ENCODE data around the gene ADM2.
A peak's percentile ranks its signal among the peaks of the same experiment; 100 is the strongest.

ADM2 gene

DNA sequence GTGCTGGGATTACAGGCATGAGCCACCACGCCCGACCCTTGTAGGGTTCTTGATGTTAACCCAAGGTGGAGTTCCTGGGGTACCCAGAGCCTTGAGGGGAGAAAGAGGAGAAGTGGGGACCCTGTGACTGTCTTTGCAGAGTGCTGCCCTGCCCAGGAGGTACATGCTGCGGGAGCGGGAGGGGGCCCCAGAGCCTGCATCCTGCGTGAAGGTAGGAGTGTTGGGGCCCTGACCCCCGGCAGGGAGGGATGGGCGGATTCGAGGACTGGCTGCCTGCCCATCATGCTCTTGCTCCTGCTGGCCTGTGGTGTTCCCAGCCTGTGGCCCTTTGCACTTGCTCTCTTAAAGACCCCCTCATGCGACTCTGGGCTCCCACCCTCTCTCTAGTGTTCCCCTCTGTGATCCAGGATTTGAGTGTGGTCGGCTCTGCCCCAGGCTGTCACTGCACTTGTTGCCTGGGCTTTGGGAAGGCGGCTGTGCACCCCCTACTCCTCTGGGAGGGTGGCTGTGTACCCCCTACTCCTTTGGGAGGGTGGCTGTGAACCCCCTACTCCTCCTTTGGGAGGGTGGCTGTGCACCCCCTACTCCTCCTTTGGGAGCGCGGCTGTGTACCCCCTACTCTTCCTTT is 39.6 kb downstream of the ADM2 start:
- TF ChIP-seq, protein P1, sequence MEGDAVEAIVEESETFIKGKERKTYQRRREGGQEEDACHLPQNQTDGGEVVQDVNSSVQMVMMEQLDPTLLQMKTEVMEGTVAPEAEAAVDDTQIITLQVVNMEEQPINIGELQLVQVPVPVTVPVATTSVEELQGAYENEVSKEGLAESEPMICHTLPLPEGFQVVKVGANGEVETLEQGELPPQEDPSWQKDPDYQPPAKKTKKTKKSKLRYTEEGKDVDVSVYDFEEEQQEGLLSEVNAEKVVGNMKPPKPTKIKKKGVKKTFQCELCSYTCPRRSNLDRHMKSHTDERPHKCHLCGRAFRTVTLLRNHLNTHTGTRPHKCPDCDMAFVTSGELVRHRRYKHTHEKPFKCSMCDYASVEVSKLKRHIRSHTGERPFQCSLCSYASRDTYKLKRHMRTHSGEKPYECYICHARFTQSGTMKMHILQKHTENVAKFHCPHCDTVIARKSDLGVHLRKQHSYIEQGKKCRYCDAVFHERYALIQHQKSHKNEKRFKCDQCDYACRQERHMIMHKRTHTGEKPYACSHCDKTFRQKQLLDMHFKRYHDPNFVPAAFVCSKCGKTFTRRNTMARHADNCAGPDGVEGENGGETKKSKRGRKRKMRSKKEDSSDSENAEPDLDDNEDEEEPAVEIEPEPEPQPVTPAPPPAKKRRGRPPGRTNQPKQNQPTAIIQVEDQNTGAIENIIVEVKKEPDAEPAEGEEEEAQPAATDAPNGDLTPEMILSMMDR (conservative IDR thresholded peaks at IDR 0.05): no peak
- no peak overlapping the region for H3K27ac ChIP-seq

DNA sequence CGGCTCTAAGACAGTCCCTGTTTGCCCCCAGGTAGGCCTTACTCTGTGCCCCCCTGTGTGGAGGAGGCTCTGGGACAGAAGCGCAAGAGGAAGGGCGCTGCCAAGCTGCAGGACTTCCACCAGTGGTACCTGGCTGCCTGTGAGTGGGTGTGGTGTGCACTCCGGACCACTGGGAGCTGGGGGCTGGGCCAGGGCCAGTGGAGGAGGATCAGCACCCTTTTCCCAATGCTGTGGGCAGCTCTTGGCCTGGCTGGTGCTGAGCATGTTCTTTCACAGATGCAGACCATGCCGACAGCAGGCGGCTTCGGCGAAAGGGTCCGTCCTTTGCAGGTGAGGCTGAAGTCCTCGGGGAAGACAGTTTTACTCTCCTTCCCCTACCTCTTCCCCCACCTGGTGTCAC is 40.4 kb downstream of the ADM2 start:
- TF ChIP-seq, protein P1 (conservative IDR thresholded peaks at IDR 0.05): no peak
- H3K27ac ChIP-seq: no peak overlapping the region

DNA sequence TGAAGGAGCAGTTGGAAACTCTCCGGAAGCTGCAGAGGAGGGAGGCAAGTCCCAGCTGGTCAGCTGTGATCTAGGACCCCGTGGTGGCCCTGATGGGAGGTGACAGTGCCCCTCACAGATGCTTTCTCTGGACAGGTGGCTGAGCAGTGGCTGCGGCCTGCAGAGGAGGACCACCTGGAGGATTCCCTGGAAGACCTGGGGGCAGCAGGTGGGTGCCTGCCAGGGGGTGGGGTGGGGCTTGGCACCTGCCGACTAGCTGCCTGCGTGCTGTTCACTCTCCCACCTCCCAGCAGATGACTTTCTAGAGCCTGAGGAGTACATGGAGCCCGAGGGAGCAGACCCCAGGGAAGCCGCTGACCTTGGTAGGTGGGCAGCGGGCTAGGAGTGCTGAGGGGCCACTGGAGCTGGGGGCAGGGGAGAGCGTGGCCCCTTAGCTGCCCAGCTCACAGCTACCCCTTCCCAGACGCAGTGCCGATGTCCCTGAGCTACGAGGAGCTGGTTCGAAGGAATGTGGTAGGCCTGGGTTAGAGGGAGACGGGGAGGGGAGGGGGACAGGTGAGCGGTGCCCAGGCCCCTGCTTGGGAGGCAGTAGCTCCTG is 41.0 kb downstream of the ADM2 start:
- H3K27ac ChIP-seq: no peak overlapping the region
- TF ChIP-seq, protein P1 (conservative IDR thresholded peaks at IDR 0.05): no peak

DNA sequence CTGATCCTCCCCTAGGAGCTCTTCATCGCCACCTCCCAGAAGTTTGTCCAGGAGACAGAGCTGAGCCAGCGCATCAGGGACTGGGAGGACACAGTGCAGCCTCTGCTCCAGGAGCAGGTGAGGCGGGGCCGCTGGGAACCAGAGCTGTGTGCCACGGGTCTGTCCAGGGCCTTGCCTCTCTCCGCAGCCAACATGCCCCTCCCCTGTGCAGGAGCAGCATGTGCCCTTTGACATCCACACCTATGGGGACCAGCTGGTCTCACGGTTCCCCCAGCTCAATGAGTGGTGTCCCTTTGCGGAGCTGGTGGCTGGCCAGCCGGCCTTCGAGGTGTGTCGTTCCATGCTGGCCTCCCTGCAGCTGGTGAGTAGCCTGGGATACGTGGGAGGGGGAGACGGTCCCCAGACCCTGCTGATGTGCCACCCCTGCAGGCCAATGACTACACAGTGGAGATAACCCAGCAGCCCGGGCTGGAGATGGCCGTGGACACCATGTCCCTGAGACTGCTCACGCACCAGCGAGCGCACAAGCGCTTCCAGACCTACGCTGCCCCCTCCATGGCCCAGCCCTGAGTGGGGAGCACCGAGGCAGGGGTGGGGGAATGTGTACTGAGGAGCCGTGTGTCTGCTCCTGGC is 41.6 kb downstream of the ADM2 start:
- TF ChIP-seq, protein P1 (conservative IDR thresholded peaks at IDR 0.05): no peak
- H3K27ac ChIP-seq: no peak overlapping the region

DNA sequence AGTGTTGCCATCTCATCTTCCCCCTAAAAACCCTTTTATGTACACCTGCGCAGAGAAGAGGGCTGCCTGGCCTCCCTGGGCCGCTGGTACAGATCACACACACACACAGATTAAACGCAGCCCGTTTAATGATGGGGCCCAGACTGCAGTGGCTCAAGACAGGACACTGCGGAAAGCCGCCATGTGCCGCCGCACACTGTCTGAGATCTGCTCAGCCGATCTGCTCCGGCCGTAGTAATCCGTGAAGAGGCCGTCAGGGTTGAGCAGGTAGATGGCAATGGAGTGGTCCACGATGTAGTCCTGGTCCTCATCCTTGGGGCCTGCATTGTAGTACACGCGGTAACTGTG is 42.1 kb downstream of the ADM2 start:
- TF ChIP-seq, protein P1 (conservative IDR thresholded peaks at IDR 0.05): no peak

DNA sequence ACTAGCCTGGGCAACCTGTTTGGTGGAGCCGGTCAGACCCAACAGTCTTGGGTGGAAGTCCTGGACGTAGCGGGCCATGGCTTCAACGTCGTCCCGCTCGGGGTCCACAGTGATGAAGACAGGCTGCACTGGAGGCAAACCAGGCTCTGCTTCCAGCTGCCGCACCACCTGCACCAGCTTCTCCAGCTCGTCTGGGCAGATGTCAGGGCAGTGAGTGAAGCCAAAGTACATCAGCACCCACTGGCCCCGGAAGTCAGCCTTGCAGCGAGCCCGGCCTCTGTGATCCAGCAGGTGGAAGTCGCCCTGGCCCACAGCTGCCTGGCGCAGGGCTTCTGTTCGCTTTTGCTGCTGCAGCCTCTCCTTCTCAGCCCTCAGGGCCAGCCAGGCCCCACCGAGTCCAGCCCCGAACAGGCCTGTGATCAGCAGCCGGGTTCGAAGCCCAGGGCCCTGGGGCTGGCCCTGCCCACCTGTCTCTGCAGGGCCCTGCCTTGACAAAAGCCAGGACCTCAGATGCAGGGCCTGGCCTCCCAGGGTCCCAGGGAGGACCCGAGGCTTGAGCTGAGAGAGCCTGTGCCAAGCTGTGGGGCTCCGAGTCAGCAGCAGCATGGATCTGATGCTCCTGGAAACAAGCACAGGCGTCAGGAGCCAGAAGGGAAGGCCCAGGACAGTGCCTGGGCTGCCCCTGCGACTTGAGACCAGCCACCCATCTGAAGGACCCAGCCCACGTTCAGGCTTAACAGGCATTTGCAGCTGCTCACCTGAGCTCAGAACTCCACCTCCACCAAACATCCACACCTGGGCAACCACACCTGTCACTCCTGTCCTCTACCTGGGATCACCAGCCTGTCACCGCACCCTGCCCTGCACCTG is 42.7 kb downstream of the ADM2 start:
- TF ChIP-seq, protein P1 (conservative IDR thresholded peaks at IDR 0.05): no peak
- peak overlapping the region; percentile 91 for H3K27ac ChIP-seq

More for the DNA sequence above, 42.1 kb downstream of the ADM2 start:
- H3K27ac ChIP-seq: no peak overlapping the region

DNA sequence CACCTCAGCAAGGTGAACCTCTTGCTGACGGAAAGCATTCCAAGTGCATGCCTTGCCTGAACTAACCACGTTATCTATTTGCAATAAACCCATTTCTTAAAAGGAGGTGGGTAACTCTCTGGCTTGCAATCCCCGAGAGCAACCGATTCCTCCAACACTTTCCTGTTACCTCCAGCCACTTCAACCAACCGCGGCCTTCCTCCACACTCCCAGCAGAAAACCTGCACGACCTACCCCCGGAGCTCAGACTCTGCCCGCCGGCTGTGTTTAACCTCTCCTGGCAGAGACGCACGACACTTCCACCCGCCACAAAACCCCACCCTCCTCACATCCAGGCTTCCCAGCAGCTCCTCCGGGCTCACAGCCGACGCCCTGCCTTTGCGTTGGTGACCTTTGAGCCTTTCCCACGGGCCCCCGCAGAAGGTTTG is 43.3 kb downstream of the ADM2 start:
- H3K27ac ChIP-seq: peak overlapping the region; percentile 91
- TF ChIP-seq, protein P1 (conservative IDR thresholded peaks at IDR 0.05): no peak

Measured in VCaP (cell line).